HG03045 (cell line): Measurements from ENCODE around the gene ZNF75A.

Source experiments
- ATAC-seq: cut with Tn5 transposase; IDR thresholded peaks from one replicate; pipeline ENCODE4 v1.9.1; 2021; ENCODE audit warnings: mild to moderate bottlenecking, moderate library complexity; ENCODE audit not compliant: unreplicated experiment

The ZNF75A gene

GRCh38 chr16:3285131-3285530, 20.2 kb upstream of the ZNF75A start:
- no peak for ATAC-seq

- no peak for ATAC-seq
Measured at GRCh38 chr16:3289998-3290673, 15.2 kb upstream of the ZNF75A start.

DNA sequence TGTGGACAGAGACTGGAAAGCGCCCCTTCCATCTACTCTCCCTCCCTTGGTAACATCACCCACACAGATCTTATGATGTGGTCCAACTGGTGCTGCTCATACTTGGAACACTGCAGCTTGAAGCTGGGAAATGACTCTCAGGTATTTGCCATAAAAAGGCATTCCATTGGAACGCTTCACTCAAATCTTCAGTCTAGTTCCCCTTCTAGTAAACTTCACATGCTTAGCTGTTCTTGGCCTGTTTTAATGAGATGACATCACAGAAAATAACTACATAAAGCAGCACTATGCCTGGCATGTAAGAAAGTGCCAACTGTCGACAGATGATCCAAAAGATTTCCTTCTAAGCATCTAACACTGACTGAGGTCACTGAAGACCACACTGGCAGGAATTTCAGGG, 12.7 kb upstream of the ZNF75A start:
- ATAC-seq: no peak

DNA sequence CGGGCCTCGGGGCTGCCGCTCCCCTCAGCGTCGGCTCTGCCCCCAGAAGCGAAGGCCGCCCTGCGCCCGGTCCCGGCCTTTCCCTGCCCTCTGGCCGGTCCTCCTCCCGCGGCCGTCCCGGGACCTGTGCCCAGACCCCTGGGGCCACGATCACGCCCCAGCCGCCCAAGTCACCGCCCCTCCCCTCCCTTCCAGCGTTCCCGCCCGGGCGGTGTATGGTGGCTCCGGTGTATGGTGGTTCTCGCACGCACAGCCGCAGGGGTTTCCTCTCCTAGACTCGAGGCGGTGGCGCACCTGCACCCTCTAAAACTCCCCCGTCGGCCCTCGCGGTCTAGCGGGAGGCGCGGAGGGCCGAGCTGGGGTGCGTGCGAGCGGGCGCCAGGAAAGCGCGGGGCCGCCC, 10.1 kb upstream of the ZNF75A start:
- no peak for ATAC-seq

DNA sequence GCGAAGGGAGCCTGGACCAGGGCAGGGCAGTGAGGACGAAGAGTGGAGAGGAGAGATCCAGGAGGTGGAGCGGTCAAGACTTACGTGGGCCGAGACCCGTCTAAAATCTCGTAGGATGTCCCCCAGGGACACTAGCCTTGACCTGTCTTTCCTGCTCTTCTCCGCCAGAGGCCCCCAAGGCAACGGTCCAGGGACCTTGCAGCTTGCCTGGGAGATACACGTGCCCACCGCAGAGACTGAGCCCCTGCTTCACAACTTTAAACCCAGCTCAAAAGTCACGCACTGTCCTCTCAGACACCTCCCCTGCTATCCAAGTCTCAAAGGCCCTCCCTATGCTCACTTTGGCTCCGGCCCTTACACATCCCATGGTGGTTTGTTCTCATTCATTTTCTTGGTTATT, 9.5 kb upstream of the ZNF75A start:
- no peak for ATAC-seq

- no peak for ATAC-seq
Measured at GRCh38 chr16:3304370-3304769, 927 bp upstream of the ZNF75A start.

DNA sequence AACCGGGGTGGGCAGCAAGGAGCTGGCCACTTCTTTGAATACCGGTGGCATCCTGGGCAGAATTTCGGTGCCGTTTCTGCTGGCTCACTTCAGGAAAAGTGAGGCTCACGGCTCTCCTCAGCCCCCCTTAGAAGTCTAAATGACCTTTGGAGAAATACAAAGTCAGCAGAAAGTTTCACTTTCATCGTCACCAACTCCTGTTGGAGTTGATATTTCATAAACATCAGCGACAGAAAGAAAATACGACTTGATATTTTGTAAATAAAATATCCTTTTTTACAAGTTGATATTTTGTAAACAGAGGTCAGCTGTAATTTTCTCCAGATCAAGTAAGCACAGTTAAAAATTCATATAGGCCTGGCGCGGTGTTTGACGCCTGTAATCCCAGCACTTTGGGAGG, 781 bp downstream of the ZNF75A start:
- no peak for ATAC-seq

- no peak for ATAC-seq
Measured at GRCh38 chr16:3311496-3311895, 6.2 kb downstream of the ZNF75A start.

- ATAC-seq: no peak
Measured at GRCh38 chr16:3317315-3317999, 12.2 kb downstream of the ZNF75A start.

DNA sequence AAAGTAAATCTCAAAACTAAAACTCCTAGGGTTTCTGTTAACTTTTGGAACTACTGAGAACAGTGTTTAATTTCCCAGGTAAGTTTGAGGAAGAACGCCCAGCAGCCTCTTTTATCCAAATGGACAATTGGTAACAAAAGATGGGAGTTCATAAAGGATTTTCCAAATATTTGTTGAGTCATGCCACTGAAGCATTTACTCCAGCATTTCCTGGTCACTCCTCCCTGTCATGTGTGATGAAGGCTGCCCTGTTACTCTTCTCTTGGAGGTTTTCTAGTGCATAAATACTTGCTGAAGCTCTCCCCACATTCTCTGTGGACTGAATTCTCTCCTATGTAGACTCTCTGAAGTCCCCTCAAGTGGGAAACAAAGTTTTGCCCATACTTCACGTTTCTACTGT, 16.5 kb downstream of the ZNF75A start:
- ATAC-seq: no peak

DNA sequence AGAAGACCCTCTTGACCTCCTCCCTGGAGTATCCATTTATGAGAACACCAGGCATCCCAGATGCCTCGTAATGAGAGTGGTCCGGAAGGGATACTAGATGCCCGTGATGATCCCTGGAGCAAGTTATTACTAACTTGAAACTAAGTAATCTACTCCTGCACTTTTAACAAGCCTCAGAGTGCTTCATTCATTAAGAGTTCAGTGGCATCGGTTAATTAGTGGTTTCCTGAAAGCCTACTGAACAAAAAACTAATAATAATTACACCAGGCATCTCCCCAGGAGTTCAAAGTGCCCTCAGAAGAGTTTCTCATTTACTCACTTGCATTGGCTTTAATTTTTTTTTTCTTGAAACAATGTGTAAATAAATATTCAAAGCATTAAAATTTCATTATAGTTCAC, 22.2 kb downstream of the ZNF75A start:
- no peak for ATAC-seq

DNA sequence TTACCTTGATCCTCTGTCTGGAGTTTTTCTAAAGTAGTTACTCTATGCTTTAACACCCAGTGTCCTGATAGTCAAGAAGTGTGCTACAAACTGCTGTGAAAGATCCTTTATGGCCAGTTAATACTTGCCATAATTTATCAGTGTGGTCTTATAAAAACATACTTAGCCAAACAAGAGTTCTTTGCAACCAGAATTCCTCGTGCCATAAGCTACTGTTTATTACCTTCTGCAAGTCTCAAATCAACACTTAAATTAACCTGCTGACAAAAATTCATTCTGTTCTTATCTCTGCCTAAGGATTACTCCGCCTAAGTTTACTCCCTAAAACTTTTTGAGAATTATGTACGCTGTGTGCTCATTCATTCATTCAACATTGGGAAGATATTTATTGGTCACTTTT, 22.8 kb downstream of the ZNF75A start:
- ATAC-seq: no peak

GRCh38 chr16:3328643-3329042, 23.3 kb downstream of the ZNF75A start:
- ATAC-seq: no peak

DNA sequence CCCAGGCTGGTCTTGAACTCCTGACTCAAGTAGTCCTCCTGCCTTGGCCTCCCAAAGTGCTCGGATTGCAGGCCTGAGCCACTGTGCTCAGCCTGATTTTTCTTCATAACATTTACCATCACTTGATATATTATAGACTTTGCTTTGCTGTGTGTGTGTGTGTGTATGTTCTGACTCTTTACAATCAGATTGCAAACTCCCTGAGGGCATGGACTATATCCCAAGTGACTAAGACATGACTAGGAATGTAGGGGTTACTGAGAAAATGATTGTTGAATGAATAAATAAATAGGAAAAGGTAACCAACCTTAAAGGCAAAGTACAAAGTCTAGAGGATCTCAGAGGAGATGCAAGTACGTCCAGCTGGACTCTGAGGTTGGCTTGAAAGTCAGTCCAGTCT, 40.7 kb downstream of the ZNF75A start:
- no peak for ATAC-seq

DNA sequence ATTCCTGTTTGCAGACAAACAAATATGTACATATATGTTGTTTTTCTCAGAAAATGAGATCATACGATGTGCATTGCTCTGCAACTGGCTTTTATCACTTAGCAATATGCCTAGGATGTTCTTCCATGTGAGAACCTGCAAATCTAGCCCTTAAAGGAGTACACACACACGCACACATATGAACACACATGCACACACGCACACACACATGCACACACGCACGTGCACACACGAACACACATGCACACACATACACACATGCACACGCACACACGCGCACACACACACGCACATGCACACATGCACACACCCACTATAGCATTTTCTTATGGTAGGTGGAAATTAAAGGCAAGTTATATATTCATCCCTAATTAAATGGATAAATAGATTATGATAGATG, 42.3 kb downstream of the ZNF75A start:
- no peak for ATAC-seq

DNA sequence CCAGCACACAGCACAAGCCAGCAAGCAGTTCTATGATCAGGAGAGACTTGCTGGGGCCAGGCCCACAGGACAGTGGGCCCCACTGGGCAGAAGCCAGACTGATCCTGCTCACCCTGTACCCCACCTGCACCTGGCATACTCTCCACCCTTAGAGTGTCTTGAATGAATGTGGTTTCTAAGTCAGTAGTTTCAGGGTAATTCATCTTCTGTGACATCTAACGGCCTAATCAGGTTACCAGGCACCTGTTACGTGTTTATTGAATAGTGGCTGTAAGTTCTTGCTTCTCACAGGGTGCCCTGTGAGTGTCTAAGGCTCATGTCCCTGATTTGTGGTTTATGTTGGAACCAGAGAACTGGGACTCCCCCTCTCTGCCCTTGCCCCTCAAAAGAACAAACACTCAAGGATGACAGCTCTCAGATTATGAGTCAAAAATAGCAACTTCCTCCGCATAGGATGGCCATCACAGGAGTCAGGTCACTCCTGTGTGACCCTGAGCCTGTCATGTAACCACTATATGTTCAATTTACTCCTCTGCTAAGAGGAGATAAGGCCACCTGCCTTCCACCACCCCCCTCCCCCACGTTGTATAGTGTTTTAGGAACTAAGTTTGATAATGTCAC, 43.4 kb downstream of the ZNF75A start:
- no peak for ATAC-seq

DNA sequence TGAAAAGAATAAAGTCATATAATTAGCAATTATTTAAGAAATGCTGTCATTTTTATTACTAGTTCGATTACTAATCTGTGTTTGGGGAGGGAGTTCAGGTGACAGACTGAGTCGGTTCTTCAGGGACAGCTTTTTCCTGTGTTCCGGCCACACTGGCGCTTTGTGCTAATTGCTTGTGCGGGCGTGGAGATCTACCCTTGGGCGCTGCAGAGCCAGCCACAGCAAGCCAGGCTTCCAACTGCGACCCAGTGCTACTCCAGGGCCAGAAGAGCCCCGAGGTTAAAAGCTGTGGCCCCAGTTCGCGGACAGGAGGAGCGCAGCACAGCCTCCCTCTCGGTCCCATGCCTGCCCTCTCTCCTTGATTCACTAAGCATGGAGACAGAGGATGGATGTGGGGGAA, 43.9 kb downstream of the ZNF75A start:
- no peak for ATAC-seq

GRCh38 chr16:3355589-3355988, 50.3 kb downstream of the ZNF75A start, which contains the start of gene OR2C1:
Gene OR2C1, plus strand, starts transcription at chr16:3355889. Its CDS starts 52 bp downstream, at chr16:3355941.
- ATAC-seq: no peak

GRCh38 chr16:3356118-3356517, 50.8 kb downstream of the ZNF75A start:
- ATAC-seq: no peak

DNA sequence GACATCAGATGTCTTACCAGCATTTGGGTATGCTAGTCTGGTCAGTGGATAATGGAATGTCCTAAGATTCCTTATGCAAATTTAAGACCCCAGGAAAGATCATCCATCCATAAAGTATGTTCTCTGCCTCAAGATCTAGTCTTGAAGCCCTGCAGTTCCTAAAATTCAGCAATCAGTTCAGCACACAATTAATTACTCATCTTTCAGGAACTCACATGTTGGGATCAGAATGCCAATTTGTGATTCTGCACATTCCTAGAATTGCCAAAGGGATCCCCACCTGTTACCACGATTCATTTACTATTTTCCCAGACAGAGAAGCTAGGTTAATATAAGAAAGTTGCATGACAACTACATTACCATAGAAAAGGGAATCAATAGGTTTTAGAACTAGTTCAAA, 53.6 kb downstream of the ZNF75A start:
- ATAC-seq: no peak

DNA sequence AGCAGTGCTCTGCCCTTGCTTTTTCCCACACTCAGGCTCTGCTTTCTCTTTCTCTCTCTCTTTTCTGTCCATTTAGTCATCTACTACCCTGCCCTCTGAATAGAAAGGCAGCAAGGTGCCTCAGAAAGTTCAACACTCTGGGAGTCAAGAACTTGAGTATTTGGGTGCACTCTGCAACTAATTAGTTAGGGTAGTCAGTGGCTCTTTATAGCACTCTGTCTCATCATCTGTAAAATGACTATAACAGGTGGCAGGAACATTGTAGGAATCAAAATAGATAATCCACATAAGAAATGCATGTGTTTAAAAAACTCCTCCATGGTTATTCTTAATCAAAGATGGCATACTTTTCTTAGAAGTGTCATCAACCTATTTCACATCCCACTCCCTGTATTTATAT, 57.6 kb downstream of the ZNF75A start:
- no peak for ATAC-seq

DNA sequence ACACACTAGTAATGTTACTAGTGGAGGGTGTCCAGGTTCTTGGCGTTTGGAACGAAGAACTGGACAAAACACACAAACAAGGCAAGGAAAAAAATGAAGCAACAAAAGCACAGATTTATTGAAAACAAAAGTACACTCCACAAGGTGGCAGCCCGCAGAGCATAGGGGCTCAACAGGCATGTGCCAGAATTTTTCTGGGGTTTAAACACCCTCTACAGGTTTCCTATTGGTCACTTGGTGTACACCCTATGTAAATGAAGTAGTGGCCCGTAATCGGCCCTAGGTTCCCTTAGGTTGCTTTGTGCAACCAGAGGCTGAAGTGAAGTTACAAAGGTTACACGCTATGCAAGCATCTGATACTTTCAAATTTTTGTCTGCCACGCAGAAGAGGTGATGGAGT, 58.5 kb downstream of the ZNF75A start:
- ATAC-seq: no peak
